SH-SY5Y (cell line): ENCODE data around the gene STK40.

Experiments
- GATA2 ChIP-seq: IDR thresholded peaks from 2 replicates; pipeline ENCODE4 v1.6.1; 2011; ENCODE audit warnings: mild to moderate bottlenecking, low read depth, low read length
- GATA3 ChIP-seq: IDR thresholded peaks from 2 replicates; pipeline ENCODE4 v1.6.1; 2011; ENCODE audit warnings: low read depth, mild to moderate bottlenecking, low read length, moderate library complexity

- no peak for TF ChIP-seq GATA2
- TF ChIP-seq GATA3 = no peak
Observed at GRCh38 chr1:36320291-36320761, 65.4 kb downstream of the STK40 start.
